SK-N-DZ (cell line): ENCODE data around the gene ZDHHC13.

ENCODE experiments used
- DNase-seq: peaks from one replicate; pipeline ENCODE4 v3.0.0-alpha.2; 2015; ENCODE audit warnings: low spot score

ZDHHC13 gene

GRCh38 chr11:19201737-19202605 is 85.0 kb downstream of the ZDHHC13 start, which contains the start of gene CSRP3:
Gene CSRP3, minus strand, starts transcription at chr11:19201983. Its CDS starts 9,535 bp downstream, at chr11:19192448.
- DNase-seq = no peak

- no peak for DNase-seq
Measured at GRCh38 chr11:19204836-19205235, 87.9 kb downstream of the ZDHHC13 start.

- DNase-seq = no peak
Measured at GRCh38 chr11:19208181-19208580, 91.2 kb downstream of the ZDHHC13 start.

- DNase-seq = no peak
Measured at GRCh38 chr11:19208959-19209546, 92.1 kb downstream of the ZDHHC13 start.

- no peak for DNase-seq
Measured at GRCh38 chr11:19209617-19210370, 92.8 kb downstream of the ZDHHC13 start.

GRCh38 chr11:19216021-19216420 is 99.1 kb downstream of the ZDHHC13 start:
- DNase-seq = no peak

- DNase-seq = no peak
Measured at GRCh38 chr11:19216709-19217374, 99.9 kb downstream of the ZDHHC13 start.

GRCh38 chr11:19218216-19218615 is 101.2 kb downstream of the ZDHHC13 start:
- DNase-seq = no peak

GRCh38 chr11:19218786-19219460 is 102.0 kb downstream of the ZDHHC13 start:
- DNase-seq = no peak

GRCh38 chr11:19220903-19221724 is 104.1 kb downstream of the ZDHHC13 start:
- DNase-seq = no peak

GRCh38 chr11:19225123-19225522 is 108.2 kb downstream of the ZDHHC13 start:
- no peak for DNase-seq

- DNase-seq = no peak
Measured at GRCh38 chr11:19225581-19225980, 108.6 kb downstream of the ZDHHC13 start.
